Activated effector memory CD4-positive, alpha-beta T cell treated with Interleukin-2 at 50 U/mL for 16 hours (primary cell): ENCODE measurements around the gene NUDT14.

ENCODE experiments used
- DNase-seq: peaks from one replicate; pipeline ENCODE4 v3.0.0-alpha.2; 2020

The NUDT14 gene

DNA sequence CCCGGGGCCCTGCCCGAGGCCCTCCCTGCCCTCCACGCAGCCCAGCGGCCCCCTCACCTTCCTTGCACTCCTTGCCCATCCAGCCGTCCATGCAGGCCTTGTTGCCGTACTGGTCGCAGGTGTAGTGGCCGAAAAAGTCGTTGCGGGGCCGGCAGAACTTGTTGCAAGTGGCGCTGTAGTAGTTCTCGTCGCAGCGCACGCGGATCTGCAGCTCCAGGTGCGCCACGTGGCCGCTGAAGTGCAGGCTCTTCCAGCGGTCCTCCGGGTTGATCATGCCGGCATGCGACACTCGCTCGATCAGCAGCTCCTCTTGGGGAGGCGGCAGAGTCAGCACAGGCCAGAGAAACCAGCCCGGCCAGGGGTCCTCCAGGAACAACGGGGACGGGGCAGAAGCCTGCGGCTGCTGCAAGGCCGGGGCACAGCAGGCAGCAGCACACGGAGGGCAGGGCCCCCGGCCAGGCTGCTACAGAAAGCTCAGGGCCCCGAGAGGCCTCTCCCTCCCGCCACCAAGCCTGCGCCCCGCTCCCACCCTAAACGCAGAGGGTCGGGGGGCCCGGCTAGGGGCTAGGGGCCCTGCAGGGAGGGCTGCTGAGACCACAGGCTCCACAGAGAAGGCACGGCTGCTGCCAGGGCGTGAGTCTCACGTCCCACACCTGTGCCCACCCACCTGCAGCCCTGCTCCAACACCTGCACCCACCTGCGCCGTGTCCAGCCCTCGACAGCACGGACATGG, 25.3 kb downstream of the NUDT14 start:
- DNase-seq: no peak

DNA sequence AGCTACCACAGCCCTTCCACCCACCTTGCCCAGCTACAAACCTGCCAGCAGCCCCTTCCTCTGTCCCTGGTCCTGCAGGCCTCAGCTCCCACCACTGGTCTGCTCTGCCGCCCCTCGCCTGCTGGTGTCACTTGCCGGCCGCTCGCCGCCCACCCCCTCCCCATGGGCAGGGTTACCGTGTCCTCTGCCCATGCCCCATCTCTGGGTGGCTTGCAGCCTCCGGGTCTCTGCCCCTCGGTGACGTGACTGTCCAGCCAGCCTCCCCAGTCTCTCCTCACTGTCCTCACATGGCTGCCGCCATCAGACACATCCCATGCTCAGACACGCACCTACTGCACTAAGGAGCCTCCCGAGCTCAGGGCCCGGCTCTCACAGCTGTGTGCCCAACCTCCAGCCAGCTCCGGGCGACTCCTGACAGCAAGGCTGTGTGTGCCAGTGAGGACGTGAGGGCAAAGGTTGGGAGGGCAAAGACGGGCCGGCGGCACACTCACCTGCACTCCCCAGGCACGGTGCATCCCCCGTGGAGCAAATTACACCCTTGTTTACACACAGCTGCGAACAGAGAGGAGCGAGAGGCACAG, 26.0 kb downstream of the NUDT14 start:
- no peak for DNase-seq

DNA sequence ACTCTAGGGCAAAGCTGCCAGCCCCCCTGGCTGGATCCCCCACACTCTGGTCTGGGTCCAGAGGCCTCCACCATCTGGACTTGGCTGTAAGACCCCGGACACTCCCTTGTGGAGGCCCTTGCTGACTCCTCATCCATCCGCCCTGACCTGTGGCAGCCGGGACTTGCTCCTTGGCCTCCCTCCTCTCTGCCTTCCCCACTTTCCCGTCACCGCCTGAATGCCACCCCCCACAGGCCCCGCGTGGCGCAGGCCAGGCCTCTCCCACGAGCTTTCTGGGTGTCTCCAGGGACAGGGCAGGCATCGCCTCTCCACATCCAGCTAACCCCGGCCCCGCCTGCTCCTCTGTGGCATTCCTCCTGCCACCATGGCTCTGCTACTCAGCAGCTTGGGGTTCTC, 26.6 kb downstream of the NUDT14 start:
- DNase-seq: no peak

DNA sequence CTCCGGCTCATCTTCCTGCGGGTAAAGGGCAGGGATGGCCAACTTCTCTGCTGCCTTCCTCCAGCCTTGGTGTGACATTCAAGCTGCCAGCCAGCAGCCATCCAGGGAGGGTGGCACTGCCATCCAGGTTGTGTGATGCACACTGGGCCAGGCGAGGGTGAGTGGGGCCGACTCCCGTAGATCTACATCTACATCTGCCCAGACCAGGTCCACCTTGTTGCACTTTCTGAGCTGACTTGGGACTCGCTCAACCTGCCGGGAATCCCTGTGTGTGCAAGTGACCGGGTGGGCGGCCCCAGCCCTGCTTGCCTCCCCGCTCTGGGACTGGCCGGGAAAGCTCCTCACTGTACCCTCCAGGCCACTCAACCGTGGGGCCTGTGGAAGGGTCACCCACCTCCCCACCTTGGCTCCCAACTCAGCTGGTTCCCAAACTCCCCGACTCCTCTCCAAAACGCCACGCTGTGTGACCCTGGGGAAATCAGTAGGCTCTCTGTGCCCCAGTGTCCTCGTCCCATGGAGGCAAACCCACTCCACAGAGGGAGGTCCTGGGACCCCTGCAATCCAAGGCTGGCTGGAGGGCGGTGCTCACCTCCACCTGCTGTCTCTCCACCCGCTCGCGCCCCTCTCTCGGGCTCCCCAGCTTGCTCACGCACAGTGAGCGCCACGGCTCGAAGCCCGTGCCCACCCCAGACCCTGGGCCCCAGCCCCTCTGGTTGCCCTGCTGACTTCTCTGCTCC, 27.2 kb downstream of the NUDT14 start:
- DNase-seq: no peak

DNA sequence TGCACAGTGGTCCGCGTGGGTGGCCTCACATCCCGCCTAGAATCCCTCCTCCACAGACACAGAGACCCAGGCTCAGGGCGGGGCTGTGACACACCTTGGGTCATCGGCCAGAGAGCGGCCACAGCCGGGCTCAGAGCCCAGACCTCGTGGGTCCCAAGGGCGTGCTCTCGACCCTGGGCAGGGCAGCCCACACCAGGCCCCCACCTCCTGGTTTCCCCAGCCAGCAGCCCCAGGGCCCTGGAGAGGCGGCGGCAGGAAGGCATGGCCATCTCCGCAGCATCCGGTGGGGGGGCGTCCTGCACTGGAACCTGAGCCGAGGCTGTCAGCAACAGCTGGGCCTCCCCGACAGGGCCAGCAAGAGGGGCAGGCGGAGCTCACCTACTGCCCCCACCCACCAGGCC, 27.8 kb downstream of the NUDT14 start:
- no peak for DNase-seq

DNA sequence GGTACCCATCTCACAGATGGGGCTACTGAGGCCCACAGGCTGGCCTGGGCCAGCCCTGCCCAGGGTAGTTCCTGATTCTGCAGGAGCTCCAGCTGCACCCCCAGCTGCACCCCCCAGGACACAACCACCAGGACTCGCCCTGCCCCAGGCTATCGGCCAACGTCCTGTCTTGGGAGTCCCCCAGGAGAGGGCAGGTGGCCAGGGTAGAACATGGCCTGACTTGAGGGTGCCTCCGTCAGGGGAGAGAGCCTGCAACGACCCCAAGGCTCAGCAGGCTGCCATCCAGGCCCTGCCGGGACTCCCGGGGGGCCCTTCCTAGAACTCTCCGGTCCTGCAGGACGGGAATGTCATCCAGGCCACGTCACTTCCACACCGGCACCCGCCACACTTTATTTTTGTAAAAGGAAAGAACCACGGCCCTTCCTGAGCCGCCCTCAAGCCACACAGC, 28.3 kb downstream of the NUDT14 start:
- no peak for DNase-seq

DNA sequence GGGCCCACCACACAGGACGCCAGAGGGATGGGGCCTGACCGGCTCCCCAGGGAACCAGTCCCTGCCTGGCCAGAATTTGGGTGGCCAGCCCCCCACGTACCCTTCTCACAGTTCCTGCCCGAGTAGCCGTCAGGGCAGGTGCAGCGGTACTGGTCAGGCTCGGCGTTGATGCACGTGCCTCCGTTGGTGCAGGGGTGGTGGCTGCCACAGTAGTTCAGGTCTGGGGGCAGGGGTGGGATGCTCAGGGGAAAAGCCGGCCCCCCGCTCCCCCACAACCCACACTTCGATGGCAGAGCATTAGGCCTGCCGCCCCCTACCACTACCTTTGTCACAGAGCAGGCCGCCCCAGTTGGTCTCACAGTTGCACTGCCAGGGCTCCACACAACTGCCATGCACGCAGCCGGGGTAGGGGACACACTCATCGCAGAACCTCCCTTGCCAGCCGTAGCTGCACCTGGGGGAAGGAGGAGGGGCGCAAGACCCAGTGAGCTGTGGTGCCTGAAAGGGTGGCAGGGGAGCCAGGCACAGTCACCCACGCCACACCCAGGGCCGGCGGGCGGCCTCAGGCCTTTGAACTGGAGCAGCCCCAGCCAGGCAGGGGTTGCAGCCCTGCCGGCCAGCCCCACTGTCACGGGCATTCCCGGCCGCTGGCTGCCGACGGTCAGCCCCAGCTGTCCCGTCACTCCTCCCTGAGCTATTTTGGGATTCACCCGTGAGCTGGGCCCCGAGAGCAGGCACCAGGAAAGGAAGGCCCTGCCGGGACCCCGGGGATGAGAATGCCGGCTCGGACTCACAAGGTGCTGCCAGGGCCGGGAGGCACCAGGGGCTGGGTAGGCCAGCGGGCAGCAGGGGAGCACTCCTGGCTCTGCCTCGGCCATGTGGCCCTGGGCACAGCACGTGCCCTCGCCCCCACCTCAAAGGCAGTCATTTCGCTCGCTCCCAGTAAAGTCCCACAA, 29.0 kb downstream of the NUDT14 start:
- DNase-seq: no peak

DNA sequence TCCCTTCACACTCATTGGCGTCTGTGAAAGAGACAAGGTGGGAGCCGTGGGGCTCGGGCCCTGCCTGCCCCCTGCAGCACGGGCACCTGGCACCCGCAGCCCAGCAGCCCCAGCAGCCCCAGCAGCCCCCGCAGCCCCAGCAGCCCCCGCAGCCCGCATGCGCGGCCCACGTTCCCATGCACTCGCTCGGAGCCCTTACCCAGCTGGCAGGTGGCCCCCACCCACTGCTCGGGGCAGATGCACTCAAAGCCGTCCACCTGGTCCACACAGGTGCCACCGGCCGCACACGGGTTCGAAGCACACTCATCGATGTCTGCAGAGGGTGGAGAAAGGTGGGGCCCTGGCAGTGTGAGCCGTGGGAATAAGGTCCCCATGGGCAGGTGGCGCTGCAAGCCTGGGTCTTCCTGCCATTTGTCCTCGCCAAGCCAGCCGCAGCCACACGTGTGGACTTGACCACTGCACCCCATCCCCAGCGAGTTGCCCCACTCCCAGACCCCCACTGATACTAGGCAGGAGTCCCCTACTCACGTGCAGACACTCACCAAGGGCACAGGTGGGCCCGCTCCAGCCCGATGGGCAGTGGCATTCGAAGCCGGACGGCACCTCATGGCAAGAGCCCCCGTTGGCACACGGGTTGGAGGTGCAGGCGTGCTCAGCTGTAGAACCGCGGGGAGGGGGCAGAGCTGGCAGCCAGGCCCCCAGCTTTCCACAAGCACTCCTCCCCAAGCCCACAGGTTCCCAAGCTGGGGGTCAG, 29.9 kb downstream of the NUDT14 start:
- no peak for DNase-seq

DNA sequence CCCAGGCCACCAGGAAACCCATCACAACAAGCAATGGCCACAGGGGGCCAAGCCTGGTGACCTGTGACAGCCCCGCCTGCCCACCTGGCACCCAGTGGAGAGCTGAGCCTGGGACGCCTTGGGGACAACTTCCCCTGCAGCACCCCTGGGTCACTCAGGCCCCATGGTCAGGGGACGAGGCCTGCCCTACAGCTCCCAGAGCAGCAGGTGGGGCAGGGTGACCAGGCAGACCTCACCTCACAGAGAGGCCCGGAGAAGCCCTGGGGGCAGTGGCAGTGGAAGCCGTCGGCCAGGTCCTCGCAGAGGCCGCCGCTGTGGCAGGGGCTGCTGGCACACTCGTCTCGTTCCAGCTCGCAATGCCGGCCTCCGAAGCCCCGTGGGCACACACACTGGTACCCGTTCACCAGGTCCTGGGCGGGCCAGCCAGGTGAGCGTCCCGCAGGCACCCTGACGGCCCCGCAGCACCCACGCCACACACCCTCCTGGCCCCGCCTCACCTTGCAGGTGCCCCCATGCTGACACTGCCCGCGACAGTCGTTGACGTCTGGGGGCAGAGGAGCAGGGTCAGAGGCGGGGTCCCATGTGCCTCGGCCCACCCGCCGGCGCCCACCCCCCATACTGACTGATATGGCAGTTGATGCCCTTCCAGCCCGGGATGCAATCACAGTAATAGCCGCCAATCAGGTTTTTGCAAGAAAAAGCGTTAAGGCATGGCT, 30.6 kb downstream of the NUDT14 start:
- no peak for DNase-seq

DNA sequence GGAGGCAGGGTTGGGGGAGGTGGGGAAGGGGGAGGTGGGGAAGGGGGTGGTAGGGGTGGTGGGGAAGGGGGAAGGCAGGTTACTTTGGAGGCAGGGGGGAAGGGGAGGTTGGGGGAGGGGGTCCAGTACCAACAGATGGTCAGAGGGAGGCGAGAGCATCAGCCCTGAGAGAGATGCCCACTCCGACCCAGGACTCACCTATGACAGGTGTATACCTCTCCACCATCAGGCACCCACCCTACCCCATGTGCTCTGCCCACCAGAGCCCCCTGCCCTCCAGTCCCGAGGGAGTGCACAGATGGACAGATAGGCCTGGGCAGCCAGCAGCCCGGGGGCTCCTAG, 31.1 kb downstream of the NUDT14 start:
- no peak for DNase-seq

DNA sequence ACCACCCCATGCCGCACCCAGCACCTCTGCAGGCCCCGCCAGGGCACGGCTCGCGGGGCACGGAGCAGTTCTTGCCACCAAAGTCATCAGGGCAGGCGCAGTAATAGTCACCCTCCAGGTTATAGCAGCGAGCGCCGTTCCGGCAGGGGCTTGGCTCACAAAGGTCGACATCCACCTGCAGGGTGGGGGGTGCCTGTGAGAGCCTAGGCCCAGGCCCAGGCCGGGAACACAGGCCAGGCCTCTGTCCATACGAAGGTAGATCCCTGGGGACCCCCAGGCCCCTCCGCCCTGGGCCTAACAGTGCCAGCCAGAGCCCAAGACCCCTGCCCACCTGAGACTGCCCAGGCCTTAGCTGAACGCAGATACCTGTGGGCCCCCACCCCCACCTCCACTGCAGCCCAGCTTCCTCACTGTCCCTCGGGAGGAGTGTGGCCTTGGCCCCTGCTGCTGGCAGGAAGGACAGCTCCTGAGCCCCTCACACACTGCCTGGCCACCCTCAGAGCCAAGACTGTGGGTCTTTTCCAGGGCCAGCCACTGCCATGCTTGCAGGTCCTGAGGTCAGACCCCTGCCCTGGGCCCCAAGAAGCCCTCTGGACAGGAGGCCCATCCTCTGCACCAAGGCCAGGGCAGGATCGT, 31.8 kb downstream of the NUDT14 start:
- no peak for DNase-seq

DNA sequence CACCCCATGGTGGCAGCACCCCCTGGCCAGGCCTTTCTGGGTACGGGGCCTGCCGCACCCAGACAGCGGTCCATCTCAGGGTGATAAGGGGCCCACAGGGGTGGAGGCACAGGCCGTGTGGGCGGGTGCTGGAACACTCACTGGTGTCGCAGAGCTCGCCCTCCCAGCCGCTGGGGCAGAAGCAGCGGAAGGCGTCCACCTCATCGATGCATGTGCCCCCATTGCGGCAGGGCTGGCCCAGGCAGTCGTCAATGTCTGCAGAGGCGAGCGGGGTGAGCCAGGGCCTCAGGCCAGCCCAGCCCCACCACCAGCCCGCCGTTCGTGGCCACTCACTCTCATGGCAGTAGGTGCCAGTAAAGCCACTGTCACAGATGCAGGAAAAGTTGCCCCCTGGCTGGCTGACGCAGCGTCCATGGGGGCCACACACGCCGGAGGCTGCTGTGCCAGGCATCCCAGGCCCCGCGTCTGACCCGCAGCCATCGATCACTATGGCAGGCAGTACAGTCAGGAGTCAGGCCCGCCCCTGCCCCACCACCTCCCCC, 32.4 kb downstream of the NUDT14 start:
- no peak for DNase-seq

DNA sequence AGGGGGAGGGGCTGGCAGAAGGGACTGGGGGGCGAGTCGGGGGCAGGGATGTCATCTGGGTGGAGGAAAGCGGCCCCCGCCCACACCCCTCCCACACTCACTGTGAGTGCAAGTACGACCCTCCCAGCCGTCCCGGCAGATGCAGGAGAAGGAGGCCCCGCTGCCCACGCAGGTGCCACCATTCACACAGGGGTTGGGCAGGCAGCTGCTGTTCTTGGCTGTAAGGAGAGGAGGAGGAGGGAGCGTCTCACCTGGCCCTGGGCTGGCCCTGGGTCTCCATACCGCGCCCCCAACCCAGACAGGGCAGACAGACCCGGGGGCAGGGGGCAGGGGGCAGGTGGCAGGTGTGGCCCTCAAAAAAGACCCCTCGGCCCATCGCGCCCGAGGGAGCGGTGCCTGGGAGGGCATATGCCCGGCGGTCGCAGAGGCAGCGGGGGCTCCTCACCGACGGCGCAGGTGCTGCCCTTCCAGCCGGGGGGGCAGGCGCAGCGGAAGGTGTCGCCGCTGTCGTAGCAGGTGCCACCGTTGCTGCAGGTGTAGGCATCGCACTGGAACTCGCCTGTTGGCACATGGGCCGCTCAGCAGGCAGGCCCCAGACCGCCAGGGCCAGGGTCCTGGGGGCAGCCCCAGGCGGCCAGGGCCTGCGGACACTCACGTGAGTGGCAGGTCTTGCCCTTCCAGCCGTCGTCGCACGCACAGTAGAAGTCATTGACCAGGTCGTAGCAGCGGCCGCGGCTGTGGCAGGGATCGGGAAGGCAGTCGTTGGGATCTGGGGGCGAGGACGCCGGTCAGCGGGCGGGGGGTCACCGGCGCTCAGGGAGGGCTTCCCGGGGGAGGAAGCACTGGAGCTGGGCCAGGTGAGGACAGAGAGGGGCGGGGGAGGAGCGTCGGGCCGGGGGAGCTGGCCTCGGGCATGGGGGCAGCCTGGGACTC, 33.2 kb downstream of the NUDT14 start:
- DNase-seq: no peak

DNA sequence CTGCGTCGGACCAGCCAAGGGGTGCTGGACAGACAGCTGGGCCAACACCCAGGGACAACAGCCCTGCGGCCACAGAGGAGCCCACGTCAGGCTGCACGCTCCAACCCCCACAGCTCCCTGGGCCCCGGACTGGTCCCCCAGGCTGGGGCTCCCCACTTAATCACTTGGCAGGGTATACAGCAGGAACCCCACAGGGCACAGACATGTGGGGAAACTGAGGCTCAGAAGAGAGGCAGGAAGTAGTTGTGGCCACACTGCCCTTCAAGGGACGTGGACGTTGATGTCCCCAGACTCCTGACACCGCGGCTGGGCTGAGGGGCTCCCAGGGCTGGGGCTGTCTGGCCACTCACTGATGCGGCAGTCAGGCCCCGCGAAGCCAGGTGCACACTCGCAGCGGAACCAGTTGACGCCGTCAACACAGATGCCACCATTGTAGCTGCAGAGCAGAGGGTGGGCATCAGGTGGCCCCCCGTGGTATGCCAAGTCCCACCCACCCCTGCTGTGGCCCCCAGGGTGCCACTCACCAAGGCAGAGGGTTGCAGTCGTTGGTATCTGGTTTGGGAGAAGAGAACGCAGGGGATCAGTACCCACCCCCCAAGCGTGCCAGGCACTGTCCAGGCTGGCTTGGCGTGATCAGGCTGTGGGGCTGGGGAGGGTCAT, 34.0 kb downstream of the NUDT14 start:
- DNase-seq: no peak

DNA sequence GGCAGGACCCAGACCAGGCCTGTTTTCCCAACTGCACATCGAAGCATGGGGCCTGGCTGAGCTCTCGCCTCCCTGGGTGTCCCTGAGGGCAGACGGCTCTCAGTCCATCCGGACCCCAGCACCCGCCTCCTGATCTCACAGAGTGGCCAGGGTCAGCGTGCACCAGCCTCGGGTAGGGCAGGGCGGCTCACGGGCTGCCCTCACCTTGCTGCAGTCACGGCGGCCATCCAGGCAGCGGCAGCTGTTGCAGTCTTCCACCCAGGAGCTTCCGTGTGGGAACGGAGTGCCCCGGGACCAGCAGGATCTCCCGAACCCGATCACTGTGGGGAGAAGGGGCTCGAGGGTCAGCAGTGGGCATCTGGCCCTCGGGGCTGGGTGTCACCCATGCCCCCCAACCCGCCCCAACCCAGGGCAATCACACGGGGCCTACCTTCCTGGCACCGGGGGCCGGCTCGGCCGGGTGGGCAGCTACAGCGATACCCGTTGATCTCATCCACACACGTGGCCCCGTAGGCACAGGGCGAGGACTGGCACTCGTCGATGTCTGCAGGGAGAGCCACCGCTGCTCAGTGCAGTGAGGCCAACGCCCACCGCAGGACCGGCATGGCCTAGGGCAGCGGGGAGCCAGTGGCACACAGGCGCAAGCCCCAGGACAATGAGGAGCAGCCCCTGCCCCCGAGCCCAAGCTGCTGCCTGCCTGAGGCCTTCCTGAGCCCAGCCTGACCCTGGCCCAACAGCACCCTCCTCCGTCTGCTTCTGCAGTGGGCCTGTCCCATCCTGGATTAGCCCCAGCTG, 34.7 kb downstream of the NUDT14 start:
- DNase-seq: no peak

DNA sequence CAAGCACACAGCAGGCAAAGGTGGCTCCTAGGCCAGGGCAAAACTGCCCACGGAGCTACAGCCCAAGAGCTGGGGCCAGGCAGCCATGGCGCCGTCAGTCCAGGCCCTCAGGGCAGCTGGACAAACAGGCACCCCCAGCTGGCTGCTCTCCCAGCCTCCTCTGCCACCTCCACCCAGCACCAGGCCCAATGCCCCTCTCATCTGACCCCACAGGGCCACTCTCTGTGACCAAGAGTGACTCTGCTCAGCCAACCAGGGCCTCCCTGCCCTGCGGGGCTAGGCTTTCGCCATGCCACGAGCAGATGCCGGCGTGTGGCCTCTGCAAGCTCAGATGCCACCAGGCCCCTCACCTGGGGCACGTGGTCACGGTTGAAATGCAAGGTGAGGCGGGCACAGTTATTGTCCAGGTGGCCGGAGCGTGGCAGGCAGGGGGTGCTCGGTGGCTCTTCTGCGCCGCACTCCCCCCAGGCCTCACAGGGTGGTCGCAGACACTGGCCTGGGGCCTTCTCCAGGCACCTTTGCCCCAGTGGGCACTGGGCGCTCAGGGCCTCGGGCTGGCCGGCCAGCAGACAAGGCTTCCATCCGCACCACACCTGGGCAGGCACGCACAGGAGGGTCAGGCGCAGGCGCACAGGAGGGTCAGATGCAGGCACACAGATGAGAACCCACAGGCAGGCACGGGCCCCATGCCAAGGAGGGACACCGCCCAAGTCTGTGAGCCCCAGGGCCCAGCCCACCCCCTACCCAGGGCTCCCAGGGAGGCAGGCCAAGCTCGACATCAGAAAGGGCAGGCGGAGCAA, 35.5 kb downstream of the NUDT14 start:
- no peak for DNase-seq

DNA sequence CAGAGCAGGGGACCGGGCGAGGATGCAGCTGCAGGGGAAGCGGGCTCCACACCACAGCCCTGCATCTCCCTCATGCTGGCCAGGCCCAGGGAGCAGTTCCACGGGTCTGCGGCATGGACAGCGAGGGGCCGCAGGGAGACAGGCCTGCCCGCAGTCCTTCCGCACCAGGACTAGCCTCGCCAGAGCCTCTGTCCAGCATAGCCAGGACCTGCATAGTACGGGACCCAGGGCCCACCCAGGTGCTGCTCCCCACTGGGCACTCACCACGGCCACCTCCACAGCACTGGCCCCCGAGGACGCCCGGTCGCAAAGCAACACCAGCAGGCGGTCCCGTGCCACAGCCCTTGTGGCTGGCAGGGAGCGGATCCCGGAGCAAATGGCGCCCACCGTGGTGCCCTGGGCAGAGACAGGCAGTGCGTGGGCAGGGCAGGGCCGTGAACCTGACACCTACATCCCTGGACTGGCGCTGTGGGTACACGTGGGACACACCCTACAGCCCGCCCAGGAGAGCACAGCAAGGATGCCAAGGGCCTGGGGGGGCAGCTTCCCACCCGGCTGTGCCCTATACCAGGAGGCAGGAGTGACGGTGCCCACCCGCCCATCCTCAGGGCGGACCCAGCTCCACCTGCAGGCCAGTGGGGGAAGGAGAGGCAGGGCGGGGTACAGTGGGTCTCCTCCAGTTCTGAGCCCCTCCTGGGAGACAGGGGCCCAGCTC, 36.3 kb downstream of the NUDT14 start:
- DNase-seq: no peak
